WTC11 (cell line): ENCODE results near the gene FHIT. TPM values are rescaled to one million over a fixed set of nuclear protein-coding genes. Genes with fewer than 3 reads are reported as not detected.

Experiments
- ATAC-seq: fragments of 200-7000 bp; cut with Tn5 transposase; 2 replicates; pipeline ENCODE4 v1.10.0; 2021; ENCODE audit warnings: mild to moderate bottlenecking, moderate library complexity
- CTCF ChIA-PET: fragments of 300-600 bp; sonication (Branson Sonifier 250); formaldehyde crosslinking; loops from one replicate; lab custom pipeline; 2021; ENCODE audit warnings: antibody characterized with exemption; lab: Charles Lee
- POLR2A ChIA-PET: fragments of 350-600 bp; sonication (Branson Sonifier 250); formaldehyde crosslinking; loops from one replicate; lab custom pipeline; 2021; ENCODE audit warnings: antibody characterized with exemption; lab: Charles Lee
- DNase-seq: peaks from one replicate; pipeline ENCODE4 v3.0.0; 2021; ENCODE audit warnings: low spot score
- H3K27ac Mint-ChIP-seq: 2 replicates; pipeline ENCODE4 v1.8.0; 2021; ENCODE audit warnings: mixed read lengths
- H3K27me3 Mint-ChIP-seq: 2 replicates; pipeline ENCODE4 v1.8.0; 2021; ENCODE audit warnings: low read depth, mild to moderate bottlenecking, moderate library complexity, mixed read lengths
- H3K36me3 Mint-ChIP-seq: 2 replicates; pipeline ENCODE4 v1.8.0; 2021; ENCODE audit warnings: mixed read lengths
- H3K4me1 Mint-ChIP-seq: 2 replicates; pipeline ENCODE4 v1.8.0; 2022; ENCODE audit warnings: mixed read lengths
- H3K4me3 Mint-ChIP-seq: 2 replicates; pipeline ENCODE4 v1.8.0; 2021; ENCODE audit warnings: mild to moderate bottlenecking, moderate library complexity, mixed read lengths
- H3K9me3 Mint-ChIP-seq: 2 replicates; pipeline ENCODE4 v1.8.0; 2021; ENCODE audit warnings: mixed read lengths
- ATF1 ChIP-seq: sonication (generic); formaldehyde crosslinking; IDR thresholded peaks from 2 replicates; pipeline ENCODE4 v1.8.1; 2023; ENCODE audit warnings: mild to moderate bottlenecking, moderate library complexity, missing genetic modification reagents
- EMX1 ChIP-seq: fragments of 250-450 bp; sonication (Bioruptor Pico); IDR thresholded peaks from 2 replicates; pipeline ENCODE4 v1.8.0; 2021; ENCODE audit warnings: mild to moderate bottlenecking
- FOXK1 ChIP-seq: sonication (generic); formaldehyde crosslinking; IDR thresholded peaks from 2 replicates; pipeline ENCODE4 v1.8.0; 2022; ENCODE audit warnings: mild to moderate bottlenecking, moderate library complexity, missing genetic modification reagents
- FOXP4 ChIP-seq: sonication (generic); formaldehyde crosslinking; IDR thresholded peaks from 2 replicates; pipeline ENCODE4 v1.8.0; 2022; ENCODE audit warnings: mild to moderate bottlenecking, missing genetic modification reagents
- JAZF1 ChIP-seq: fragments of 250-450 bp; sonication (Bioruptor Pico); IDR thresholded peaks from 2 replicates; pipeline ENCODE4 v1.9.0; 2021; ENCODE audit warnings: moderate library complexity, mild to moderate bottlenecking, inconsistent platforms
- JUN ChIP-seq: sonication (generic); formaldehyde crosslinking; IDR thresholded peaks from 2 replicates; pipeline ENCODE4 v1.8.0; 2023; ENCODE audit warnings: mild to moderate bottlenecking, missing genetic modification reagents
- PRRX2 ChIP-seq: fragments of 250-450 bp; sonication (Bioruptor Pico); IDR thresholded peaks from 2 replicates; pipeline ENCODE4 v1.8.0; 2021; ENCODE audit warnings: mild to moderate bottlenecking
- SMAD3 ChIP-seq: sonication (generic); formaldehyde crosslinking; IDR thresholded peaks from 2 replicates; pipeline ENCODE4 v1.8.0; 2022; ENCODE audit warnings: missing genetic modification reagents, mild to moderate bottlenecking, borderline replicate concordance
- STAT6 ChIP-seq: sonication (generic); formaldehyde crosslinking; conservative IDR thresholded peaks from 2 replicates; pipeline ENCODE4 v1.8.1; 2023; ENCODE audit warnings: mild to moderate bottlenecking, low read depth, missing genetic modification reagents, moderate library complexity
- TEAD4 ChIP-seq: sonication (generic); formaldehyde crosslinking; IDR thresholded peaks from 2 replicates; pipeline ENCODE4 v1.8.0; 2022; ENCODE audit warnings: mild to moderate bottlenecking, missing genetic modification reagents
- USF1 ChIP-seq: sonication (generic); formaldehyde crosslinking; IDR thresholded peaks from 2 replicates; pipeline ENCODE4 v1.8.0; 2022; ENCODE audit warnings: mild to moderate bottlenecking, missing genetic modification reagents
- USF2 ChIP-seq: sonication (generic); formaldehyde crosslinking; IDR thresholded peaks from 2 replicates; pipeline ENCODE4 v1.8.1; 2023; ENCODE audit warnings: mild to moderate bottlenecking, missing genetic modification reagents, moderate library complexity
- ZBTB21 ChIP-seq: sonication (generic); formaldehyde crosslinking; IDR thresholded peaks from 2 replicates; pipeline ENCODE4 v1.8.1; 2023; ENCODE audit warnings: mild to moderate bottlenecking, missing genetic modification reagents, borderline replicate concordance
- ZNF263 ChIP-seq: sonication (generic); formaldehyde crosslinking; IDR thresholded peaks from 2 replicates; pipeline ENCODE4 v1.8.1; 2022; ENCODE audit warnings: low read depth, mild to moderate bottlenecking, moderate library complexity, missing genetic modification reagents
- ZNF317 ChIP-seq: sonication (generic); formaldehyde crosslinking; IDR thresholded peaks from 2 replicates; pipeline ENCODE4 v1.8.1; 2023; ENCODE audit warnings: low read depth, mild to moderate bottlenecking, moderate library complexity, missing genetic modification reagents, borderline replicate concordance
- total RNA-seq: library from RNA; stranded (reverse); gene quantifications from 3 replicates; pipeline ENCODE4 v1.2.3, GENCODE V29; 2021
- TF ChIP-seq, protein P1 (sequence below): sonication (generic); formaldehyde crosslinking; IDR thresholded peaks from 2 replicates; pipeline ENCODE4 v1.8.0; 2022; ENCODE audit warnings: mild to moderate bottlenecking, missing genetic modification reagents
- TF ChIP-seq, protein P2 (sequence below): sonication (generic); formaldehyde crosslinking; IDR thresholded peaks from 2 replicates; pipeline ENCODE4 v1.8.0; 2023; ENCODE audit warnings: missing genetic modification reagents, mild to moderate bottlenecking, borderline replicate concordance
- TF ChIP-seq, protein P3 (sequence below): fragments of 250-450 bp; sonication (Bioruptor Pico); IDR thresholded peaks from 2 replicates; pipeline ENCODE4 v1.9.0; 2021; ENCODE audit warnings: moderate library complexity, mild to moderate bottlenecking, inconsistent platforms, borderline replicate concordance

Gene FHIT
- total RNA-seq, 1 experiment from 2014 or later, result 2.6 TPM

DNA sequence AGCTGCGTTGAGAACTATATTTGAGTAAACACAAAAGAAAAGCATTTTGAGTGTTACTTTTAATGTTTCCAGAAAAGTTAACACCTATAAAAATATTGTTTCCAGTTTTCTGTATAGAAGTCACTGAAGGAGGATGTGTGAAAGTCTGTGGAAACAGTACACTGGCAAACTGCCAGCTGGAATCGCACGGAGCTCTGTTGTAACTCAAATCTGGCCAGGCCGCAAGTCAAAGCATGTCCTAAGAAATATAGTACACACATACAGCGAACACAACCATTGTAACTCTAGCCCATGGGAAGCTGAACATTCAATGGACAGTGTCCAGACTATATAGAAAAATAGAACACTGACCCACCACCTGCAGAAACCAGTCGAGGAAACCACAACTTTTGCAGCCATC, 657.2 kb downstream of the FHIT start:
- TF ChIP-seq FOXK1, result no peak
- TF ChIP-seq, protein P1, sequence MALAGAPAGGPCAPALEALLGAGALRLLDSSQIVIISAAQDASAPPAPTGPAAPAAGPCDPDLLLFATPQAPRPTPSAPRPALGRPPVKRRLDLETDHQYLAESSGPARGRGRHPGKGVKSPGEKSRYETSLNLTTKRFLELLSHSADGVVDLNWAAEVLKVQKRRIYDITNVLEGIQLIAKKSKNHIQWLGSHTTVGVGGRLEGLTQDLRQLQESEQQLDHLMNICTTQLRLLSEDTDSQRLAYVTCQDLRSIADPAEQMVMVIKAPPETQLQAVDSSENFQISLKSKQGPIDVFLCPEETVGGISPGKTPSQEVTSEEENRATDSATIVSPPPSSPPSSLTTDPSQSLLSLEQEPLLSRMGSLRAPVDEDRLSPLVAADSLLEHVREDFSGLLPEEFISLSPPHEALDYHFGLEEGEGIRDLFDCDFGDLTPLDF (CRISPR knock-in tag), result no peak
- no peak for TF ChIP-seq SMAD3 (CRISPR knock-in tag)
- no peak for TF ChIP-seq USF1
- no peak for TF ChIP-seq ZNF317 (CRISPR knock-in tag)
- TF ChIP-seq FOXP4, result no peak
- TF ChIP-seq, protein P2, sequence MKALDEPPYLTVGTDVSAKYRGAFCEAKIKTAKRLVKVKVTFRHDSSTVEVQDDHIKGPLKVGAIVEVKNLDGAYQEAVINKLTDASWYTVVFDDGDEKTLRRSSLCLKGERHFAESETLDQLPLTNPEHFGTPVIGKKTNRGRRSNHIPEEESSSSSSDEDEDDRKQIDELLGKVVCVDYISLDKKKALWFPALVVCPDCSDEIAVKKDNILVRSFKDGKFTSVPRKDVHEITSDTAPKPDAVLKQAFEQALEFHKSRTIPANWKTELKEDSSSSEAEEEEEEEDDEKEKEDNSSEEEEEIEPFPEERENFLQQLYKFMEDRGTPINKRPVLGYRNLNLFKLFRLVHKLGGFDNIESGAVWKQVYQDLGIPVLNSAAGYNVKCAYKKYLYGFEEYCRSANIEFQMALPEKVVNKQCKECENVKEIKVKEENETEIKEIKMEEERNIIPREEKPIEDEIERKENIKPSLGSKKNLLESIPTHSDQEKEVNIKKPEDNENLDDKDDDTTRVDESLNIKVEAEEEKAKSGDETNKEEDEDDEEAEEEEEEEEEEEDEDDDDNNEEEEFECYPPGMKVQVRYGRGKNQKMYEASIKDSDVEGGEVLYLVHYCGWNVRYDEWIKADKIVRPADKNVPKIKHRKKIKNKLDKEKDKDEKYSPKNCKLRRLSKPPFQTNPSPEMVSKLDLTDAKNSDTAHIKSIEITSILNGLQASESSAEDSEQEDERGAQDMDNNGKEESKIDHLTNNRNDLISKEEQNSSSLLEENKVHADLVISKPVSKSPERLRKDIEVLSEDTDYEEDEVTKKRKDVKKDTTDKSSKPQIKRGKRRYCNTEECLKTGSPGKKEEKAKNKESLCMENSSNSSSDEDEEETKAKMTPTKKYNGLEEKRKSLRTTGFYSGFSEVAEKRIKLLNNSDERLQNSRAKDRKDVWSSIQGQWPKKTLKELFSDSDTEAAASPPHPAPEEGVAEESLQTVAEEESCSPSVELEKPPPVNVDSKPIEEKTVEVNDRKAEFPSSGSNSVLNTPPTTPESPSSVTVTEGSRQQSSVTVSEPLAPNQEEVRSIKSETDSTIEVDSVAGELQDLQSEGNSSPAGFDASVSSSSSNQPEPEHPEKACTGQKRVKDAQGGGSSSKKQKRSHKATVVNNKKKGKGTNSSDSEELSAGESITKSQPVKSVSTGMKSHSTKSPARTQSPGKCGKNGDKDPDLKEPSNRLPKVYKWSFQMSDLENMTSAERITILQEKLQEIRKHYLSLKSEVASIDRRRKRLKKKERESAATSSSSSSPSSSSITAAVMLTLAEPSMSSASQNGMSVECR (CRISPR knock-in tag), result no peak
- ChIA-PET CTCF (no interaction called here), POLR2A (no interaction called here)
- ATAC-seq, result no peak
- DNase-seq, result no peak
- Mint-ChIP-seq H3K27me3 (no peaks in the 10 kb centered on the region; the same call in 1 of the 2 replicates), H3K4me1 (peaks cover 5% of the 10 kb centered on the region), H3K36me3 (no peaks in the 10 kb centered on the region), H3K4me3 (no peak overlapping the region), H3K27ac (no peak overlapping the region), H3K9me3 (peaks cover 8% of the 10 kb centered on the region; the same call in 1 of the 2 replicates)

GRCh38 chr3:60591267-60591666, 660.0 kb downstream of the FHIT start:
- no peak overlapping the region for H3K4me3 Mint-ChIP-seq
- no peaks in the 10 kb centered on the region; the same call in 1 of the 2 replicates for H3K27me3 Mint-ChIP-seq
- H3K27ac Mint-ChIP-seq, result no peak overlapping the region
- H3K9me3 Mint-ChIP-seq, result peaks cover 12% of the 10 kb centered on the region
- DNase-seq (no peak), ATAC-seq (no peak)
- H3K36me3 Mint-ChIP-seq, result peaks cover 4% of the 10 kb centered on the region
- POLR2A ChIA-PET, result interaction anchor here (0.6 kb wide), 1 partner anchor 970 kb away, joined by 3 read pairs; the partner anchor contains the start of gene PTPRG
- TF ChIP-seq STAT6 (CRISPR knock-in tag) (no peak), ZBTB21 (CRISPR knock-in tag) (no peak)
- TF ChIP-seq, all 79 proteins: peak for 0
- CTCF ChIA-PET, result no interaction called here
- peaks cover 14% of the 10 kb centered on the region for H3K4me1 Mint-ChIP-seq

- Mint-ChIP-seq H3K4me3 (no peak overlapping the region), H3K27me3 (no peaks in the 10 kb centered on the region; the same call in 1 of the 2 replicates), H3K4me1 (peaks cover 14% of the 10 kb centered on the region), H3K36me3 (peaks cover 6% of the 10 kb centered on the region), H3K9me3 (peaks cover 10% of the 10 kb centered on the region), H3K27ac (no peak overlapping the region)
- POLR2A ChIA-PET, result no interaction called here
- CTCF ChIA-PET, result no interaction called here
- DNase-seq (no peak), ATAC-seq (no peak)
- TF ChIP-seq JUN (CRISPR knock-in tag) (no peak), ATF1 (CRISPR knock-in tag) (no peak), EMX1 (CRISPR knock-in tag) (no peak), TEAD4 (CRISPR knock-in tag) (no peak), ZNF263 (CRISPR knock-in tag) (no peak), JAZF1 (no peak), USF2 (CRISPR knock-in tag) (no peak), PRRX2 (no peak)
- TF ChIP-seq, protein P3, sequence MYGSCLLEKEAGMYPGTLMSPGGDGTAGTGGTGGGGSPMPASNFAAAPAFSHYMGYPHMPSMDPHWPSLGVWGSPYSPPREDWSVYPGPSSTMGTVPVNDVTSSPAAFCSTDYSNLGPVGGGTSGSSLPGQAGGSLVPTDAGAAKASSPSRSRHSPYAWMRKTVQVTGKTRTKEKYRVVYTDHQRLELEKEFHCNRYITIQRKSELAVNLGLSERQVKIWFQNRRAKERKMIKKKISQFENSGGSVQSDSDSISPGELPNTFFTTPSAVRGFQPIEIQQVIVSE (CRISPR knock-in tag), result no peak
Observed at GRCh38 chr3:60588806-60589205, 662.4 kb downstream of the FHIT start.
